Erythroblast (primary cell): Measurements from ENCODE around the gene MGAT4A.

ENCODE experiments used
- GATA1 ChIP-seq: IDR thresholded peaks from 2 replicates; pipeline ENCODE4 v1.6.1; 2011; ENCODE audit warnings: low read depth, mild to moderate bottlenecking, control low read depth, low read length, moderate library complexity
- POLR2A ChIP-seq: IDR thresholded peaks from 2 replicates; pipeline ENCODE4 v1.6.1; 2011; ENCODE audit warnings: mild to moderate bottlenecking, low read length

GRCh38 chr2:98757904-98758421, 27.0 kb upstream of the MGAT4A start:
- no peak for TF ChIP-seq POLR2A
- no peak for TF ChIP-seq GATA1
